HUES64 (cell line): ENCODE results near the gene SLC41A3.

Experiments
- H3K27ac ChIP-seq: 2 replicates; pipeline ENCODE4 v1.7.0; 2013; ENCODE audit warnings: low read depth, low read length, inconsistent platforms
- H3K27me3 ChIP-seq: 2 replicates; pipeline ENCODE4 v1.6.1; 2013; ENCODE audit warnings: mild to moderate bottlenecking, low read length; ENCODE audit not compliant: insufficient read depth
- H3K36me3 ChIP-seq: 2 replicates; pipeline ENCODE4 v1.6.1; 2013; ENCODE audit warnings: mild to moderate bottlenecking, low read length; ENCODE audit not compliant: insufficient read depth
- H3K4me1 ChIP-seq: 2 replicates; pipeline ENCODE4 v1.6.1; 2013; ENCODE audit warnings: mild to moderate bottlenecking, low read length, moderate library complexity; ENCODE audit not compliant: insufficient read depth
- H3K4me3 ChIP-seq: 2 replicates; pipeline ENCODE4 v1.5.1; 2013; ENCODE audit warnings: mild to moderate bottlenecking, low read length, moderate library complexity
- H3K9ac ChIP-seq: 2 replicates; pipeline ENCODE4 v1.6.1; 2013; ENCODE audit warnings: mild to moderate bottlenecking, low read depth, low read length
- H3K9me3 ChIP-seq: 2 replicates; pipeline ENCODE4 v1.6.1; 2013; ENCODE audit warnings: low read depth, low read length; ENCODE audit not compliant: insufficient read depth
- WGBS: fragments of 150-250, 120-280 bp; methylation state at CpG from one replicate; pipeline ENCODE4 v1.1.7; 2013; ENCODE audit warnings: missing lambda C conversion rate; 5-methylcytosine and 5-hydroxymethylcytosine counted together

Gene SLC41A3

DNA sequence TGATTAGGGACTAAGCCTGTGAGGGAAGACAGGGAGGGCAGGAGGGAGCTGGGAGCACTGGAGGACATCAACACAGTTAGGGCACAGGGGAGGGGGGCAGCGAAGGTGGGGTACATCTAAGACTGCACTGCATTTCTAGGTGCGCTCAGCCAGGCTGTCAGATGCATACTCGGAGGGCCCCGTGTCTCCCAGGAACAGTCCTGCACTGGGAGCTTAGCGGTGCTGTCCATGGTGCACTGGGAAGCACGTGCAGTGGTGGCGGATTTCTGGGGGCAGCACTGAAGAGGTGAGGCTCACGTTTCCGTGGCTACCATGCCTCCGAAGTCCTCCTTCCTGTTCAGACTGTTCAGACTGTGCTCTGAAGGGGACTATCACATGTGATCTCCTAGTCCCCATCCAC is 60.5 kb downstream of the SLC41A3 start:
- Histone ChIP-seq H3K4me3 (no peak overlapping the region), H3K9me3 (peaks cover 15% of the 10 kb centered on the region), H3K27ac (no peak overlapping the region), H3K9ac (no peak overlapping the region), H3K27me3 (no peaks in the 10 kb centered on the region; the same call in 1 of the 2 replicates), H3K36me3 (peaks cover 3% of the 10 kb centered on the region; the same call in 1 of the 2 replicates), H3K4me1 (peaks cover 17% of the 10 kb centered on the region)
- WGBS, result 80% methylated on average over 10 of the region's 10 CpGs

DNA sequence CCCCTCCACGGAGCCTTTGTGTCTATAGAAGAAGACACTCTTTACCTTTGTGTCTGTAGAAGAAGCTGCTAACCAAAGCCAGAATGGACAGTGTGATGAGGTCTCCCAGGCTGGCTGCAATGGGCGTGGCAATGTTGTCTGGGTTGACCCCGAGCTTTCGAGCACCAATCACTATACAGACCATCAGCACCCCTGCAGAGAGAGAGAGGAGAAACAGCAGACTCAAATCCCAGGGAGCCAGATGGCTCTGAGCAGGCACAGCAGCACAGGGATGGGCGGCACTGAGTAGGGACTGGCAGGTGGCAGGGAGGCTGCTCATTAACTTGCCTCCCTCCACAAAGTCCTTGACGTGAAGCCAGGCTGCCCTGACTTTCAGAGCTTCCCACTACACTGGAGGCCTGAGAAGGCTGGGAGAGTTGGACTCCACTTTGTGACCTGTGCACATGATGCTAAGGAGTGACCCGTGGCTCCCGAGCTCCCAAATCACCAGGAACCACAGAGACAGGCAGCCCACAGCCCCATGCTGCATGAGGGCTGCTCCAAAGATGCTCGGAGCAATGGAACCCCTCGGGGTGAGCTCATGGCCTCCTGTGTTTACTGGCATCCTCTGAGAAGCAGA is 61.1 kb downstream of the SLC41A3 start:
- Histone ChIP-seq H3K27me3 (no peaks in the 10 kb centered on the region; the same call in 1 of the 2 replicates), H3K4me3 (no peak overlapping the region), H3K27ac (no peak overlapping the region), H3K36me3 (peaks cover 3% of the 10 kb centered on the region; the same call in 1 of the 2 replicates), H3K9ac (no peak overlapping the region), H3K9me3 (peaks cover 10% of the 10 kb centered on the region), H3K4me1 (peaks cover 17% of the 10 kb centered on the region)
- 82% methylated on average over 10 of the region's 10 CpGs for WGBS

GRCh38 chr3:126021702-126022101 is 62.2 kb downstream of the SLC41A3 start:
- 54% methylated on average over 1 of the region's 1 CpG for WGBS
- Histone ChIP-seq H3K9me3 (no peaks in the 10 kb centered on the region), H3K9ac (no peak overlapping the region), H3K27ac (peak overlapping the region; percentile 6; the same call in 1 of the 2 replicates), H3K4me3 (no peak overlapping the region), H3K4me1 (peaks cover 17% of the 10 kb centered on the region), H3K27me3 (no peaks in the 10 kb centered on the region; the same call in 1 of the 2 replicates), H3K36me3 (no peaks in the 10 kb centered on the region)

GRCh38 chr3:126021224-126021623 is 62.7 kb downstream of the SLC41A3 start:
- Histone ChIP-seq H3K9me3 (no peaks in the 10 kb centered on the region), H3K27me3 (no peaks in the 10 kb centered on the region; the same call in 1 of the 2 replicates), H3K4me1 (peaks cover 17% of the 10 kb centered on the region), H3K27ac (no peak overlapping the region; the same call in 1 of the 2 replicates), H3K36me3 (no peaks in the 10 kb centered on the region), H3K9ac (no peak overlapping the region), H3K4me3 (no peak overlapping the region)
- 87% methylated on average over 5 of the region's 5 CpGs for whole genome bisulfite sequencing

DNA sequence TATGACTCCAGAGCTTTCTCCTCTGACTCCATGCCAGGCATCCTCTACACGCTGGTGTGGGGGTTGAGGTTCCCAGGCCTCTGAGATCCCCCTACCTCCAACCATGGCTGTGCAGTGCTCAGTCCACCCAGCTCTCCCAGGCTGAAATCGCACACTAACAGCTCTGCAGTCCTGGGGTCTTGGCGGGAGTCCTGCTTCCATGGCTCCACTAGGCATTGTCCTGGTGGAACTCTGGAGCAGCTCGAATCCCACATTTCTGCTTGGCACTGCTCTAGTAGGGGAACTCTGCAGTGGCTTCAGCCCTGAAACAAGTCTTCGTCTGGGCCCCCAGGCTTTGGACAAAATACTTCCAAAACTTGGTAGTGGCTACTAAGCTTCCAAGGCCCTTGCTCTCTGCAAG is 64.2 kb downstream of the SLC41A3 start:
- H3K27ac ChIP-seq, result no peak overlapping the region
- H3K9me3 ChIP-seq, result no peaks in the 10 kb centered on the region
- H3K4me1 ChIP-seq, result peaks cover 18% of the 10 kb centered on the region
- no peaks in the 10 kb centered on the region; the same call in 1 of the 2 replicates for H3K27me3 ChIP-seq
- no peaks in the 10 kb centered on the region for H3K36me3 ChIP-seq
- H3K4me3 ChIP-seq, result no peak overlapping the region
- WGBS, result 89% methylated on average over 5 of the region's 5 CpGs
- no peak overlapping the region for H3K9ac ChIP-seq

DNA sequence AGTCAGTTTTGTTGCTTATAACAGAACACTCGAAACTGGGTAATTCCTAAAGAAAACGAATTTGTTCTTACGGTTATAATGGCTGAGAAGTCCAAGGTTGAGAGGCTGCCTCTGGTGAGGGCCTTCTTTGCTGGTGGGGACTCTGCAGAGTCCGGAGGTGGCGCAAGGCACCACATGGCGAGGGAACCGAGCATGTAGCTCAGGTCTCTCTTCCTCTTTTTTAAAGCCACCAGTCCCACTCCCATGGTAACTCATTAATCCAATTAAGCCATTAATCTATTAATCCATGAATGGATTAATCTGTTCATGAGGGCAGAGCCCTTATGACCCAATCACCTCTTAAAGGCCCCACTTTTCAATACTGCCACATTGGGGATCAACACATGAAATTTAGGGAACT is 64.9 kb downstream of the SLC41A3 start:
- WGBS, result 96% methylated on average over 7 of the region's 7 CpGs
- no peaks in the 10 kb centered on the region; the same call in 1 of the 2 replicates for H3K27me3 ChIP-seq
- H3K9me3 ChIP-seq, result no peaks in the 10 kb centered on the region
- H3K36me3 ChIP-seq, result no peaks in the 10 kb centered on the region
- H3K4me1 ChIP-seq, result peaks cover 25% of the 10 kb centered on the region
- H3K9ac ChIP-seq, result no peak overlapping the region
- H3K27ac ChIP-seq, result no peak overlapping the region
- no peak overlapping the region for H3K4me3 ChIP-seq

GRCh38 chr3:126018545-126018944 is 65.4 kb downstream of the SLC41A3 start:
- Histone ChIP-seq H3K36me3 (no peaks in the 10 kb centered on the region), H3K9me3 (no peaks in the 10 kb centered on the region), H3K27me3 (no peaks in the 10 kb centered on the region; the same call in 1 of the 2 replicates), H3K4me1 (peaks cover 26% of the 10 kb centered on the region), H3K27ac (no peak overlapping the region), H3K4me3 (no peak overlapping the region), H3K9ac (no peak overlapping the region)
- WGBS, result 86% methylated on average over 1 of the region's 1 CpG

DNA sequence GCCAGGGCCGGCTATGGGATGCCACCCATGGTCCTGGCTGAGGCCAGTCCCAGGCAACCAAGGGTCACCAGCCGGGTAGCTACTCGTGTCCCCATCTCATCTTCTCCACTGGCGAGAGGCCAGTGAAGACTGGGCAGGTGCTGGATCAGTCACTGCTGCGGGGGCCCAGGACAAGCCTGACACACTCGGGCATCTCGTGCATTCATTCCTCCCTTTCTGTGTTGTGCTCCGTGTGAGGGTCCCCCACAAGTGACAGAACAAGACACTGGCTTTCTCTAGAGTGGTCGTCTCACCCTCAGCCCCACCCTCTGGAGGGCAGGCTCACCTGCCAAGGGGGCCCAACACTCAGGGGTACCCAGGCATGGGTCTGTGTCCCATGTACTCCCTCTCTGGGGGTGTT is 66.6 kb downstream of the SLC41A3 start:
- no peaks in the 10 kb centered on the region for H3K9me3 ChIP-seq
- no peak overlapping the region for H3K9ac ChIP-seq
- H3K27me3 ChIP-seq, result no peaks in the 10 kb centered on the region
- no peak overlapping the region for H3K27ac ChIP-seq
- H3K36me3 ChIP-seq, result no peaks in the 10 kb centered on the region
- peaks cover 25% of the 10 kb centered on the region for H3K4me1 ChIP-seq
- no peak overlapping the region for H3K4me3 ChIP-seq
- WGBS, result 93% methylated on average over 9 of the region's 9 CpGs

DNA sequence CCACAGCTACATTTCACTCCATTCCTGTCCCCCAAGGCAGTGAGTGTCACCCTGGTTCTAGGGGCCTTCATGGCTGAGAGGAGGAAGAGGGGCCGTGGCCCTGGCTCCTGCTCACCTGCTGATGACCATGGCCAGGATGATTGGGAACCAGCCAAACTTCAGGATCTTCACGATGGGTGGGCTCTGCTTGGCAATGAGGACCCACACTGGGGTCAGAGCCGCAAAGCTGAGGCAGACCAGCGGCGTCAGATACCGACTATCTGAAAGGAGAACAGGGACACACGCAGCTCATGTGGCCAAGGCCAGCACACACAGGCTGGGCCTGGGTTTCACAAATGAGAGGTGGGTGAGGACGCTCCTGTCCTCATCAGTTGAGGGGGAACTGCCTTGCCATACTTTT is 67.3 kb downstream of the SLC41A3 start:
- H3K36me3 ChIP-seq, result no peaks in the 10 kb centered on the region
- H3K27me3 ChIP-seq, result no peaks in the 10 kb centered on the region
- no peak overlapping the region for H3K9ac ChIP-seq
- H3K9me3 ChIP-seq, result no peaks in the 10 kb centered on the region
- no peak overlapping the region for H3K4me3 ChIP-seq
- WGBS, result 96% methylated on average over 8 of the region's 8 CpGs
- peaks cover 17% of the 10 kb centered on the region for H3K4me1 ChIP-seq
- H3K27ac ChIP-seq, result no peak overlapping the region

DNA sequence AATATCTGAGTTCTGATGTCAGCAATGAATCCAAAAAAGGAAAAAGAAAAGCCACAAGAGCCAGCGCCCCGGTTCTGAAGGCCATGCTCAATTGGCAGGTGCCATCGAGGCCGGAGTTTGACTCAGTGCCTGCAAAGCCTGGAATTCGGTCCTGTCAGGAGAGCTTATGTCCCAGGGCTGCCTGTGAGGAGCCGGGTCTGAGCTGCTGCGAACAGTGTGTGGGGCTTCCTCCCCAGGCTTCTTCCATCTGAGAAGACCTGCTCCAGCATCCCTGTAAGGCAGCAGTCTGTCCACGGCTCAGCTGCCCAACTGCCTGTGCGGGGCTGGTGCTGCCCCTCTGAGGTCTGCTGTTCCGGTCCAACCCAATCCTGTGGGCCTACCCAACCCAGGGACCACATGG is 68.8 kb downstream of the SLC41A3 start:
- Histone ChIP-seq H3K27ac (no peak overlapping the region), H3K36me3 (no peaks in the 10 kb centered on the region), H3K4me3 (no peak overlapping the region), H3K27me3 (no peaks in the 10 kb centered on the region), H3K4me1 (peaks cover 9% of the 10 kb centered on the region), H3K9ac (no peak overlapping the region), H3K9me3 (no peaks in the 10 kb centered on the region)
- 90% methylated on average over 10 of the region's 10 CpGs for WGBS

DNA sequence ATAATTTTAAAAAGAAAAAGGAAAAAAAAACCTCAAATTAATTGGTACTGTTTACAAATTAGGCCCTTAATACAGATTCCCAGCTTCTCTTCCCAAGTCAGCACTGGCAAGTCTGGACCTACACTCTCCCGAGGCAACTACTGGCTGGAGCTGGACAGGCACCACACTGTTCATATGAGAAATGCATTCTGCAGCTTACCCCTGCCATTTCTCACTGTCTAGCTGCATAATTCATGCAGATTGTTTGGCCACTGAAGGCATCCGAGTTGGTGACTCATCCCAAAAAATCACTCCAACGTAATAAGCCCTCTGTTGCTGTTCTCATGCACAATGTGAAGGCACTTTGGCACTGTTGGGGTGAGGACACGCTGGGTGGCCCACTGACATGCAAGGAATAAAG is 69.7 kb downstream of the SLC41A3 start:
- 82% methylated on average over 4 of the region's 4 CpGs for WGBS
- H3K4me1 ChIP-seq, result peaks cover 9% of the 10 kb centered on the region
- H3K27ac ChIP-seq, result no peak overlapping the region
- no peaks in the 10 kb centered on the region for H3K9me3 ChIP-seq
- H3K9ac ChIP-seq, result no peak overlapping the region
- H3K4me3 ChIP-seq, result no peak overlapping the region
- H3K36me3 ChIP-seq, result no peaks in the 10 kb centered on the region
- H3K27me3 ChIP-seq, result no peaks in the 10 kb centered on the region

DNA sequence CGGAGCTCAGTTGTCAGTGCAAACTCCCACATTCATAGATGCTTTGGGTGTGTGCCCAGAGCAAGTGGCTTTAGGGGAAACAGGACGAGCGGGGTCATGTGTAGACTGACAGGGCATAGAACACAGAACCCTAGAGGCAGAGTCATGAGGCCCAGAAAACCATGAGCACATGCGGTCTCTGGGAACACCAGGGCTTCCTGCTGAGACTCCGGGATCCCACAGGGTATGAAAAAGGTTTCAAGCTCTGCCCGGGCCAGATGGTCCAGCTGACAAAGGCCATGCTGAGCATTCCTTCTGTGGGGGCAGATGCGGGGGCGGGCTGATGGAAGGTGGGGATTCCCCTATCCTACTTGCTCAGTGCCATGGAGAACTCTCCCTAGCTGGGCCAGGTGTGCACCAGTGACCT is 70.2 kb downstream of the SLC41A3 start:
- 75% methylated on average over 7 of the region's 8 CpGs for WGBS
- H3K4me3 ChIP-seq, result no peak overlapping the region
- H3K9me3 ChIP-seq, result no peaks in the 10 kb centered on the region
- H3K27ac ChIP-seq, result no peak overlapping the region
- H3K27me3 ChIP-seq, result no peaks in the 10 kb centered on the region
- H3K36me3 ChIP-seq, result no peaks in the 10 kb centered on the region
- H3K9ac ChIP-seq, result no peak overlapping the region
- peaks cover 9% of the 10 kb centered on the region for H3K4me1 ChIP-seq
